ENCODE results near the gene SAPCD1.

Gene SAPCD1

DNA sequence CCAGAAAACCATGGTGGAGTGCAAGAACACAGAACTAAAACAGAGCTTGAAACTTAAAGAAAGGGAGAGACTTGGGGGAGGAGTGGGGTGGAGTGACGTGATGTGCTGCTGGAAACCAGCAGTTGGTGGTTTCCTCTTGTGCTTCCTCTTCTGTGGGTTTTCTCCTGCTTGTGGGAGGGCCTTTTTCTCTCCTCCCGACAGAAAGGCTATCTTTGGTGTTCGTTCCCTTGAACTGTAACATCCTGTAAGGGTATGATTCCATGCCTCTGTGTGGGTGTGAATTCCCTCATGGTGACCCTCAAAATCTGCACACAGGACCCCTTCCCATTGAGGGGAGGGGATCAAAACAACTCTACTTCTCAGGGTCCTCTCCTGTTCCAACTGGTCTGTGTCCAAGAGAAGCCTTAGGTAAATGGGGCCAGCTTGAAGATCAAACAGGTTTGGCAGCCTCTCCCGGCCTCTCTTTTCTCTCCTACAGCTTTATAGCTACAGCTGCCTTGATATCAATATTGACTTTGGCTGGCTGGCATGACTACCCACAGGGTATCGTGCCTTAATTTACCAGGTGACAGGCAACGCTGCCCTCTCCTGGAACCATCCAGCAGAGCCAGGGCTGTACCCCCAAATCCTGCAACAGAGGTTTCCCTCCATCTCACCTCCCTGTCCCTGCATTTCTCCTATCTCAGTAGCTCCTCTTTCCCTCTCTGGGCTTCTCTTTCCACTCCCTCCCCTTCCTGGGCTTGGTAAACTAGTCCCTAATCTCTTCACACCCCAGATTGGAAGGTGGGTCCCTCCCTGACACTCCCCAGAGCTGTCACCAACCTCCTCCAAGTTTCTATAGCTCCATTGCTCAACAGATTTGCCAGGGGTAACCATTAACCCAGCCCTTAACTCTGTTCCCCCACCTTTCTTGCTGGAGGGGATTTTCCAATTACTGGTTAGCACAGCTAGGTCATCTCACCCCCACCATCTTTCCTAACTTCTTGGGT, 24.2 kb upstream of the SAPCD1 start:
- TF ChIP-seq, protein P1, sequence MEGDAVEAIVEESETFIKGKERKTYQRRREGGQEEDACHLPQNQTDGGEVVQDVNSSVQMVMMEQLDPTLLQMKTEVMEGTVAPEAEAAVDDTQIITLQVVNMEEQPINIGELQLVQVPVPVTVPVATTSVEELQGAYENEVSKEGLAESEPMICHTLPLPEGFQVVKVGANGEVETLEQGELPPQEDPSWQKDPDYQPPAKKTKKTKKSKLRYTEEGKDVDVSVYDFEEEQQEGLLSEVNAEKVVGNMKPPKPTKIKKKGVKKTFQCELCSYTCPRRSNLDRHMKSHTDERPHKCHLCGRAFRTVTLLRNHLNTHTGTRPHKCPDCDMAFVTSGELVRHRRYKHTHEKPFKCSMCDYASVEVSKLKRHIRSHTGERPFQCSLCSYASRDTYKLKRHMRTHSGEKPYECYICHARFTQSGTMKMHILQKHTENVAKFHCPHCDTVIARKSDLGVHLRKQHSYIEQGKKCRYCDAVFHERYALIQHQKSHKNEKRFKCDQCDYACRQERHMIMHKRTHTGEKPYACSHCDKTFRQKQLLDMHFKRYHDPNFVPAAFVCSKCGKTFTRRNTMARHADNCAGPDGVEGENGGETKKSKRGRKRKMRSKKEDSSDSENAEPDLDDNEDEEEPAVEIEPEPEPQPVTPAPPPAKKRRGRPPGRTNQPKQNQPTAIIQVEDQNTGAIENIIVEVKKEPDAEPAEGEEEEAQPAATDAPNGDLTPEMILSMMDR (IDR thresholded peaks at IDR 0.05), result peak; percentile 45; the same call in 1 of the 2 replicates

DNA sequence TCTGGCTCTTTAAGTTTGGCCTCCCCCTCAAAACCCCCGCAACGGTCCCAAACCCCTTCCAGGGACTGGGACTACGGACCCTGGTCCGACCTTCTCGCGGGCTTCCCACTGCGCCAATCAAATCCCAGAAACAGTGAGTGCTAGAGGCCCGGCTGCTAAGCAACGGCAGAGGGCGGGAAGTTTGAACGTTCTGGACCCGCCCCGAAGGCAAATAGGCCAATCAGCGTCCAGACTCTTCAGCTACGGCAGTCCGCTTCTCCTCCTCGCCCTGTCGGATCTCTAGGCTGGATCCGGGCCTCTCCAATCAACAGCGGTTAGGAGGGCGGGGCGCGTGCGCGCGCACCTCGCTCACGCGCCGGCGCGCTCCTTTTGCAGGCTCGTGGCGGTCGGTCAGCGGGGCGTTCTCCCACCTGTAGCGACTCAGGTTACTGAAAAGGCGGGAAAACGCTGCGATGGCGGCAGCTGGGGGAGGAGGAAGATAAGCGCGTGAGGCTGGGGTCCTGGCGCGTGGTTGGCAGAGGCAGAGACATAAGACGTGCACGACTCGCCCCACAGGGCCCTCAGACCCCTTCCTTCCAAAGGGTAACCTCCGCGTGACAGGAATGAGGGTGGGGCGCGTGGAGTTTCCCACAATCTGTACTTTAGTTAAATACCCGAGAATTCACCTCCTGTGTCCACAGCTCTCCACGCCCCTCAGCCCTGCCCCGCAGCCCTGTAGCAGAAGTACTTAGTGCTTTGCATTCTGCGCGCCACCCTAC, 22.6 kb upstream of the SAPCD1 start, which contains the start of gene MSH5:
MSH5 (plus strand) TSS at position 367 of the 758 bp plus-strand sequence. CDS start 462 bp downstream, outside the sequence.
- TF ChIP-seq, protein P1 (IDR thresholded peaks at IDR 0.05), result no peak

DNA sequence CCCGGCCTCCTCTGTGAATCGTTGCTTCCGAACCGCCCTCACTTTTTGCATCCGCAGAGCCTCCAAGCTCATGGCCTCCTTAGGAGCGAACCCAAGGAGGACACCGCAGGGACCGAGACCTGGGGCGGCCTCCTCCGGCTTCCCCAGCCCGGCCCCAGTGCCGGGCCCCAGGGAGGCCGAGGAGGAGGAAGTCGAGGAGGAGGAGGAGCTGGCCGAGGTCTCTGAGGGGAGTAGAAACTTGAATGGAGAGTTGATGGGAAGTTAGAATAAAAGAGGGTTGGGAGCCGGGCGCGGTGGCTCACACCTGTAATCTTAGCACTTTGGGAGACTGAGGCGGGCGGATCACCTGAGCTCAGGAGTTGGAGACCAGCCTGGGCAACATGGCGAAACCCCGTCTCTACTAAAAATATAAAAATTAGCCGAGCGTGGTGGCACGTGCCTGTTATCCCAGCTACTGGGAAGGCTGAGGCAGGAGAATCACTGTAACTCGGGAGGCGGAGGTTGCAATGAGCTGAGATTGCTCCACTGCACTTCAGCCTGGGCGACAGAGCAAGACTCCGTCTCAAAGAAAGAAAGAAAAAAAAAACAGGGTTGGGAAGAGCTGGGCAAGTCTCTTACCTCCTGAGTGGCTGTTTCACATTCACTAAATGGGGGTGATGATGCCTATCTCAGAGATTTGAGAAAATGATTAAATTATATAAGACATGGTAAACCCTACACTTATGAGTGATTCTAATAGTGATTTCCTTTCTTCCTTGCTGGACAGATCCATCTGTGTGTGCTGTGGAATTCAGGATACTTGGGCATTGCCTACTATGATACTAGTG, 21.8 kb upstream of the SAPCD1 start:
- TF ChIP-seq, protein P1 (IDR thresholded peaks at IDR 0.05), result no peak

DNA sequence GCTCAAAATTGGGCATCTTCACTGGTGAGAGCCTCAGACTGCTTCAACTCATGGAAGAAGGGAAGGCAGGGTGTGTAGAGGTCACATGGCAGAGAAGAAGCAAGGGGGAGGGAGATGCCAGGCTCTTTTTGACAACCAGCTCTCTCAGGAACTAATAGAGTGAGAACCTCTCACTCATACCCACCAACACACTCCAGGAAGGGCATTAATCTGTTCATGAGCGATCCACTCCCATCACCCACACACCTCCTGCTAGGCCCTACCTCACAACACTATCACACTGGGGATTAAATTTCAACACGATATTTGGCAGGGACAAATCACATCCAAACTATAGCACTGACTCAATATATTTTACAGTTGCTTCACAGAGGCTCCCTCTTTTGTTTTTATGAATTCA, 20.6 kb upstream of the SAPCD1 start:
- TF ChIP-seq, protein P1 (IDR thresholded peaks at IDR 0.05), result no peak

DNA sequence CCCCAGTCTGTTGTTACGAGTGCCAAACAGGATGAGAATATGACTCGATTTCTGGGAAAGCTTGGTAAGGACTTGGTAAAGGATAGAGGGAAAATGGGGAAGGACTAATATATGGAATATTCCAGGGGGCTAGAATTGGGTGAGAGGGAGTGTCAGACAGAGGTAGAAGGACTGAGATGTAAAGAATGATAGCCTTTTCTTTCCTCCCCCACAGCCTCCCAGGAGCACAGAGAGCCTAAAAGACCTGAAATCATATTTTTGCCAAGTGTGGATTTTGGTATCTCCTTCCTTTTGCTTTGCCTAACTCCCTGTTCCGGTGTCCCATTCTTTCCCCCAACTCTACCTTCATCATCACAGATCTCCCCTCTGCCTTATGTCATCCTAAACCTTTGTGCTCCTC, 19.6 kb upstream of the SAPCD1 start:
- TF ChIP-seq, protein P1 (IDR thresholded peaks at IDR 0.05), result no peak

DNA sequence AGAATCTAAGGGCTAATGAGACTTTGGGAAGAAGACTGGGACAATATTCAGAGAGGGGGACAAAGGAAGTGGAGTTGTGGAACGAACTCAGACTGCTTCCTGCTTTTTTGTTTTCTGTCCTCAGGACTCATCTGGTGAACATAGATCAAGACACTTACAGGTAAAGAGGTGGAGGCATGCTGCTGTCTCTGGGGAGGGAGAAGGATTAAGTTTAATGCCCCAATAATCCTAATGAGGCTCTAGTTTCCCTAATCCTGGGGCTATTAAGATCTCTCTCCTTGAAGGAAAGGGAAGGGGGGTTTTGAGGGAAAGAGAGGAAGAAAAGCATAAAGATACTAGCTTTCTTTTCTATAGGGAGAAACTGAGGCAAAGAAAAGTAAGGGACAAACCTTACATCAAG, 18.0 kb upstream of the SAPCD1 start:
- TF ChIP-seq, protein P1 (IDR thresholded peaks at IDR 0.05), result no peak

Measured in LNCAP (cell line).